HepG2 (cell line): ENCODE data around the gene UBE2M. TPM values are rescaled to one million over a fixed set of nuclear protein-coding genes. Genes with fewer than 3 reads are reported as not detected.

Experiments
- E2F1 ChIP-seq: sonication (generic); formaldehyde crosslinking; IDR thresholded peaks from 2 replicates; pipeline ENCODE4 v1.5.0; 2020; ENCODE audit warnings: missing genetic modification reagents
- HNF1A ChIP-seq, 2 experiments: sonication (generic) in 1 of 2; formaldehyde crosslinking in 1 of 2; IDR thresholded peaks; 2 replicates each; pipeline versions ENCODE4 v1.4.0 to v1.6.1; 2016 to 2020; ENCODE audit warnings: borderline replicate concordance in 1 of 2, low read depth in 1 of 2, mild to moderate bottlenecking in 1 of 2, missing genetic modification reagents in 1 of 2
- KDM2A ChIP-seq: sonication (generic); formaldehyde crosslinking; IDR thresholded peaks from 2 replicates; pipeline ENCODE4 v1.4.0; 2020; ENCODE audit warnings: low read depth, missing genetic modification reagents, borderline replicate concordance
- POLR2AphosphoS2 ChIP-seq: IDR thresholded peaks from 2 replicates; pipeline ENCODE4 v1.6.1; 2011; ENCODE audit warnings: low read depth, low read length, improper control_type of control experiment
- ZBTB14 ChIP-seq: sonication (generic); formaldehyde crosslinking; IDR thresholded peaks from 2 replicates; pipeline ENCODE4 v1.4.0; 2020; ENCODE audit warnings: missing genetic modification reagents
- ZNF253 ChIP-seq: sonication (generic); formaldehyde crosslinking; IDR thresholded peaks from 2 replicates; pipeline ENCODE4 v1.8.0; 2022; ENCODE audit warnings: mild to moderate bottlenecking, missing genetic modification reagents, borderline replicate concordance
- ZNF367 ChIP-seq: sonication (generic); formaldehyde crosslinking; IDR thresholded peaks from 2 replicates; pipeline ENCODE4 v1.4.0; 2020; ENCODE audit warnings: missing genetic modification reagents, borderline replicate concordance
- ZNF501 ChIP-seq: sonication (generic); formaldehyde crosslinking; IDR thresholded peaks from 2 replicates; pipeline ENCODE4 v1.5.1; 2020; ENCODE audit warnings: mild to moderate bottlenecking, moderate library complexity, missing genetic modification reagents
- ZNF607 ChIP-seq: sonication (generic); formaldehyde crosslinking; IDR thresholded peaks from 2 replicates; pipeline ENCODE4 v1.5.1; 2020; ENCODE audit warnings: missing genetic modification reagents, mild to moderate bottlenecking, borderline replicate concordance
- ZNF749 ChIP-seq: sonication (generic); formaldehyde crosslinking; IDR thresholded peaks from 2 replicates; pipeline ENCODE4 v1.8.0; 2022; ENCODE audit warnings: mild to moderate bottlenecking, missing genetic modification reagents, moderate library complexity, borderline replicate concordance
- ZNF788 ChIP-seq: sonication (generic); formaldehyde crosslinking; IDR thresholded peaks from 2 replicates; pipeline ENCODE4 v1.5.0; 2020; ENCODE audit warnings: mild to moderate bottlenecking, missing genetic modification reagents, borderline replicate concordance
- polyA plus RNA-seq, 8 experiments: library from polyadenylated mRNA; depleted of rRNA in 3 of 8; stranded (reverse) in 7 of 8; unstranded in 1 of 8; fragments of >200 nt; fragmentation: Illumina TruSeq in 4 of 8; extraction: Trizol in 4 of 8; gene quantifications; 2 replicates each; pipeline versions ENCODE4 v1.2.1 to v1.2.3, GENCODE V29; 2011 to 2016; ENCODE audit warnings: low read depth in 4 of 8, missing spikeins in 1 of 8, mixed read lengths in 1 of 8; ENCODE audit not compliant: insufficient read depth in 1 of 8
- total RNA-seq, 5 experiments: library from RNA; depleted of rRNA; stranded (reverse); fragments of >200 nt; fragmentation: Illumina TruSeq; extraction: Trizol; gene quantifications; 2 replicates each; pipeline ENCODE4 v1.2.3, GENCODE V29; 2016; ENCODE audit warnings: low read depth in 1 of 5
- TF ChIP-seq, protein P1 (sequence below): sonication (generic); formaldehyde crosslinking; IDR thresholded peaks from 2 replicates; pipeline ENCODE4 v1.4.0; 2020; ENCODE audit warnings: missing genetic modification reagents, mild to moderate bottlenecking, borderline replicate concordance
- TF ChIP-seq, protein P2 (sequence below): sonication (generic); formaldehyde crosslinking; IDR thresholded peaks from 2 replicates; pipeline ENCODE4 v1.5.1; 2020; ENCODE audit warnings: missing genetic modification reagents, mild to moderate bottlenecking, borderline replicate concordance

Gene UBE2M
- total and polyA plus RNA-seq, 2 of the 13 experiments (the other 11 are each of a cell fraction or from before 2014, with no cell fraction given) = 36.2 to 50.3 TPM

GRCh38 chr19:58558623-58559274, 338 bp upstream of the UBE2M start (continued):
- TF ChIP-seq, protein P1, sequence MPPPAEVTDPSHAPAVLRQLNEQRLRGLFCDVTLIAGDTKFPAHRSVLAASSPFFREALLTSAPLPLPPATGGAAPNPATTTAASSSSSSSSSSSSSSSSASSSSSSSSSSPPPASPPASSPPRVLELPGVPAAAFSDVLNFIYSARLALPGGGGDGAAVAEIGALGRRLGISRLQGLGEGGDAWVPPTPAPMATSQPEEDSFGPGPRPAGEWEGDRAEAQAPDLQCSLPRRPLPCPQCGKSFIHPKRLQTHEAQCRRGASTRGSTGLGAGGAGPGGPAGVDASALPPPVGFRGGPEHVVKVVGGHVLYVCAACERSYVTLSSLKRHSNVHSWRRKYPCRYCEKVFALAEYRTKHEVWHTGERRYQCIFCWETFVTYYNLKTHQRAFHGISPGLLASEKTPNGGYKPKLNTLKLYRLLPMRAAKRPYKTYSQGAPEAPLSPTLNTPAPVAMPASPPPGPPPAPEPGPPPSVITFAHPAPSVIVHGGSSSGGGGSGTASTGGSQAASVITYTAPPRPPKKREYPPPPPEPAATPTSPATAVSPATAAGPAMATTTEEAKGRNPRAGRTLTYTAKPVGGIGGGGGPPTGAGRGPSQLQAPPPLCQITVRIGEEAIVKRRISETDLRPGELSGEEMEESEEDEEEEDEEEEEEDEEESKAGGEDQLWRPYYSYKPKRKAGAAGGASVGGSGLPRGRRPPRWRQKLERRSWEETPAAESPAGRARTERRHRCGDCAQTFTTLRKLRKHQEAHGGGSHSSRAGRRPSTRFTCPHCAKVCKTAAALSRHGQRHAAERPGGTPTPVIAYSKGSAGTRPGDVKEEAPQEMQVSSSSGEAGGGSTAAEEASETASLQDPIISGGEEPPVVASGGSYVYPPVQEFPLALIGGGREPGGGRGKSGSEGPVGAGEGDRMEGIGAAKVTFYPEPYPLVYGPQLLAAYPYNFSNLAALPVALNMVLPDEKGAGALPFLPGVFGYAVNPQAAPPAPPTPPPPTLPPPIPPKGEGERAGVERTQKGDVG (CRISPR knock-in tag) = no peak
- TF ChIP-seq ZNF367 (peak; percentile 77; the same call in 1 of the 2 replicates), ZBTB14 (peak; percentile 50; the same call in 1 of the 2 replicates), ZNF501 (CRISPR knock-in tag) (peak; percentile 98), E2F1 (CRISPR knock-in tag) (peak; percentile 88), ZNF607 (CRISPR knock-in tag) (peak; percentile 10; the same call in 1 of the 2 replicates), HNF1A (IDR thresholded peaks at IDR 0.05; ENCODE audit: low read depth) (no peak), HNF1A (CRISPR knock-in tag; IDR thresholded peaks at IDR 0.05; ENCODE audit: borderline replicate concordance) (peak; percentile 23; the same call in 1 of the 2 replicates), POLR2AphosphoS2 (no peak), ZNF253 (CRISPR knock-in tag) (0 out of 2 replicates have a peak, but pooled peaks have one; percentile 38), KDM2A (CRISPR knock-in tag) (peak; percentile 59; the same call in 1 of the 2 replicates), ZNF788 (CRISPR knock-in tag) (peak; percentile 87; the same call in 1 of the 2 replicates), ZNF749 (CRISPR knock-in tag) (0 out of 2 replicates have a peak, but pooled peaks have one; percentile 22)
- TF ChIP-seq, protein P2, sequence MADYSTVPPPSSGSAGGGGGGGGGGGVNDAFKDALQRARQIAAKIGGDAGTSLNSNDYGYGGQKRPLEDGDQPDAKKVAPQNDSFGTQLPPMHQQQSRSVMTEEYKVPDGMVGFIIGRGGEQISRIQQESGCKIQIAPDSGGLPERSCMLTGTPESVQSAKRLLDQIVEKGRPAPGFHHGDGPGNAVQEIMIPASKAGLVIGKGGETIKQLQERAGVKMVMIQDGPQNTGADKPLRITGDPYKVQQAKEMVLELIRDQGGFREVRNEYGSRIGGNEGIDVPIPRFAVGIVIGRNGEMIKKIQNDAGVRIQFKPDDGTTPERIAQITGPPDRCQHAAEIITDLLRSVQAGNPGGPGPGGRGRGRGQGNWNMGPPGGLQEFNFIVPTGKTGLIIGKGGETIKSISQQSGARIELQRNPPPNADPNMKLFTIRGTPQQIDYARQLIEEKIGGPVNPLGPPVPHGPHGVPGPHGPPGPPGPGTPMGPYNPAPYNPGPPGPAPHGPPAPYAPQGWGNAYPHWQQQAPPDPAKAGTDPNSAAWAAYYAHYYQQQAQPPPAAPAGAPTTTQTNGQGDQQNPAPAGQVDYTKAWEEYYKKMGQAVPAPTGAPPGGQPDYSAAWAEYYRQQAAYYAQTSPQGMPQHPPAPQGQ (CRISPR knock-in tag) = no peak
